GM12878 (cell line): ENCODE results near the gene C2CD4D. TPM values are rescaled to one million over a fixed set of nuclear protein-coding genes. Genes with fewer than 3 reads are reported as not detected.

Experiments
- ATAC-seq: fragments of 200-7000 bp; cut with Tn5 transposase; 3 replicates; pipeline ENCODE4 v1.9.1; 2020; ENCODE audit warnings: mild to moderate bottlenecking, moderate library complexity
- BruUV-seq: library from RNA; stranded (reverse); fragments of 400-500 nt; replicated peaks from 2 replicates; lab custom pipeline; 2021; lab: Mats Ljungman, UMichigan
- CTCF ChIA-PET: fragments of 300-600 bp; sonication (Branson Sonifier 250); formaldehyde crosslinking; extraction: SDS; loops from one replicate; lab custom pipeline; 2021; ENCODE audit warnings: inconsistent platforms; lab: Yijun Ruan, JAX
- POLR2A ChIA-PET: fragments of 350-600 bp; formaldehyde crosslinking; extraction: SDS; loops from one replicate; lab custom pipeline; 2021; ENCODE audit warnings: inconsistent platforms; lab: Charles Lee
- RAD21 ChIA-PET: fragments of 300-600 bp; sonication (Branson Sonifier 250); formaldehyde crosslinking; loops from one replicate; lab custom pipeline; 2023; ENCODE audit warnings: antibody characterized with exemption; ENCODE audit not compliant: unreplicated experiment; lab: Charles Lee
- SMC1A ChIA-PET: fragments of 300-600 bp; sonication (Branson Sonifier 250); formaldehyde crosslinking; loops from one replicate; lab custom pipeline; 2023; ENCODE audit not compliant: unreplicated experiment, uncharacterized antibody; lab: Charles Lee
- DNase-seq: peaks from one replicate; pipeline ENCODE4 v3.0.0-alpha.2; 2011; ENCODE audit warnings: low read depth, low spot score
- FAIRE-seq: peaks from 3 replicates; lab custom pipeline; 2011; peaks lifted over from hg19 to GRCh38; lab: Jason Lieb, UNC
- H2AFZ ChIP-seq: 2 replicates; pipeline ENCODE4 v1.6.0; 2011; ENCODE audit warnings: low read depth, low read length, control low read depth; ENCODE audit not compliant: control insufficient read depth
- H3K27ac ChIP-seq: 2 replicates; pipeline ENCODE4 v1.5.1; 2011; ENCODE audit warnings: control low read depth; ENCODE audit not compliant: control insufficient read depth, insufficient read depth
- H3K27me3 ChIP-seq, 2 experiments: replicated peaks in 1 of 2; 2 replicates each; pipeline versions ENCODE4 v1.6.0 to v1.6.1; 2011; ENCODE audit warnings: low read length in 1 of 2; ENCODE audit not compliant: control insufficient read depth in 2 of 2, insufficient read depth in 2 of 2
- H3K36me3 ChIP-seq, 2 experiments: 2 replicates each; pipeline ENCODE4 v1.5.1; 2011; ENCODE audit warnings: low read length in 1 of 2; ENCODE audit not compliant: control insufficient read depth in 2 of 2, insufficient read depth in 2 of 2
- H3K4me1 ChIP-seq: 2 replicates; pipeline ENCODE4 v1.6.1; 2011; ENCODE audit warnings: mild to moderate bottlenecking, low read length, moderate library complexity, mixed read lengths; ENCODE audit not compliant: control insufficient read depth, insufficient read depth
- H3K4me2 ChIP-seq: 2 replicates; pipeline ENCODE4 v1.6.0; 2011; ENCODE audit warnings: control low read depth; ENCODE audit not compliant: control insufficient read depth, insufficient read depth
- H3K4me3 ChIP-seq: fragments of 200-600 bp; sonication (generic); 2 replicates; pipeline ENCODE4 v1.5.1; 2016
- H3K79me2 ChIP-seq: 2 replicates; pipeline ENCODE4 v1.6.0; 2011; ENCODE audit warnings: low read length; ENCODE audit not compliant: control insufficient read depth, insufficient read depth
- H3K9ac ChIP-seq: 2 replicates; pipeline ENCODE4 v1.8.0; 2011; ENCODE audit warnings: low read length, control low read depth, mixed read lengths; ENCODE audit not compliant: control insufficient read depth, insufficient read depth
- H3K9me3 ChIP-seq: replicated peaks from 3 replicates; pipeline ENCODE4 v1.5.1; 2011; ENCODE audit warnings: mild to moderate bottlenecking, low read length; ENCODE audit not compliant: control insufficient read depth, insufficient read depth
- H4K20me1 ChIP-seq: 2 replicates; pipeline ENCODE4 v1.6.0; 2011; ENCODE audit not compliant: control insufficient read depth, insufficient read depth
- CTCF ChIP-seq, 3 experiments: IDR thresholded peaks in 2 of 3; conservative IDR thresholded peaks in 1 of 3; 2 replicates each; pipeline ENCODE4 v1.5.1; 2011; ENCODE audit warnings: low read depth in 3 of 3, low read length in 3 of 3, mild to moderate bottlenecking in 3 of 3, control low read depth in 2 of 3, moderate library complexity in 2 of 3, inconsistent platforms in 1 of 3, mixed read lengths in 1 of 3; ENCODE audit not compliant: control insufficient read depth in 2 of 3, insufficient read depth in 1 of 3; ENCODE audit errors: extremely low read depth in 1 of 3
- E4F1 ChIP-seq: fragments of 450-650 bp; IDR thresholded peaks from 2 replicates; pipeline ENCODE4 v1.6.1; 2018; ENCODE audit warnings: borderline replicate concordance, mild to moderate bottlenecking; ENCODE audit not compliant: partially characterized antibody
- ELK1 ChIP-seq: IDR thresholded peaks from 2 replicates; pipeline ENCODE4 v1.6.1; 2012; ENCODE audit warnings: low read depth, low read length, improper control_type of control experiment
- FOXK2 ChIP-seq: fragments of 450-650 bp; IDR thresholded peaks from 2 replicates; pipeline ENCODE4 v1.6.1; 2017; ENCODE audit warnings: mild to moderate bottlenecking, moderate library complexity
- HDAC2 ChIP-seq: fragments of 200-600 bp; sonication (generic); IDR thresholded peaks from 2 replicates; pipeline ENCODE4 v1.6.1; 2017
- MTA3 ChIP-seq: IDR thresholded peaks from 2 replicates; pipeline ENCODE4 v1.6.1; 2012; ENCODE audit warnings: low read length, inconsistent platforms, borderline replicate concordance
- MYC ChIP-seq: IDR thresholded peaks from 2 replicates; pipeline ENCODE4 v1.6.1; 2011; ENCODE audit warnings: mild to moderate bottlenecking, low read length, moderate library complexity, inconsistent platforms; ENCODE audit not compliant: insufficient read depth, insufficient replicate concordance, insufficient read length, severe bottlenecking
- NBN ChIP-seq: fragments of 450-650 bp; IDR thresholded peaks from 2 replicates; pipeline ENCODE4 v1.6.1; 2016
- NFXL1 ChIP-seq: fragments of 450-650 bp; IDR thresholded peaks from 2 replicates; pipeline ENCODE4 v1.6.1; 2017; ENCODE audit warnings: antibody characterized with exemption, mild to moderate bottlenecking, borderline replicate concordance
- STAT1 ChIP-seq: fragments of 450-650 bp; conservative IDR thresholded peaks from 2 replicates; pipeline ENCODE4 v1.6.1; 2014; ENCODE audit warnings: antibody characterized with exemption, mild to moderate bottlenecking
- SUZ12 ChIP-seq: fragments of 200-600 bp; sonication (generic); IDR thresholded peaks from one replicate; pipeline ENCODE4 v1.6.1; 2018; ENCODE audit warnings: antibody characterized with exemption, mild to moderate bottlenecking; ENCODE audit not compliant: unreplicated experiment
- ZBED1 ChIP-seq: IDR thresholded peaks from 2 replicates; pipeline ENCODE4 v1.6.1; 2016; ENCODE audit warnings: borderline replicate concordance
- ZNF274 ChIP-seq: IDR thresholded peaks from one replicate; pipeline ENCODE4 v1.8.0; 2011; ENCODE audit not compliant: insufficient read length, insufficient read depth
- ZNF384 ChIP-seq: IDR thresholded peaks from 2 replicates; pipeline ENCODE4 v1.6.1; 2012; ENCODE audit warnings: low read depth, mild to moderate bottlenecking, low read length, improper control_type of control experiment, borderline replicate concordance
- WGBS: methylation state at CpG from one replicate; pipeline ENCODE4 v1.1.6; 2016; ENCODE audit warnings: low lambda C conversion rate; ENCODE audit not compliant: insufficient replicate concordance, insufficient coverage; ENCODE audit errors: missing lambda C conversion rate; 5-methylcytosine and 5-hydroxymethylcytosine counted together
- in situ Hi-C: fragments of 300-500 bp; cut with MboI; formaldehyde crosslinking; loops from 9 replicates; pipeline ENCODE4 v1.14.3; 2018; ENCODE audit warnings: mixed read lengths
- intact Hi-C: fragments of 100-400 bp; cut with micrococcal nuclease; formaldehyde crosslinking; loops from one replicate; pipeline ENCODE4 v1.14.2; 2022; ENCODE audit not compliant: unreplicated experiment
- polyA plus RNA-seq, 11 experiments: library from polyadenylated mRNA; depleted of rRNA in 4 of 11; unstranded in 6 of 11; stranded (reverse) in 5 of 11; fragments of >200 nt; fragmentation: Nextera tagmentation in 4 of 11; fragmentation: Illumina TruSeq in 1 of 11; extraction: Ambion mirVana in 4 of 11; extraction: Trizol in 1 of 11; gene quantifications; 1 replicate in 1 of 11; 2 replicates in 10 of 11; pipeline versions ENCODE4 v1.2.1 to v1.2.3, GENCODE V29; 2011 to 2016; ENCODE audit warnings: inconsistent platforms in 2 of 11, missing spikeins in 2 of 11, low read depth in 1 of 11
- total RNA-seq, 4 experiments: library from RNA; depleted of rRNA in 3 of 4; stranded (reverse); fragments of >200 nt in 3 of 4; fragmentation: Illumina TruSeq in 1 of 4; extraction: Trizol in 1 of 4; gene quantifications; 2 replicates each; pipeline versions ENCODE4 v1.2.1 to v1.2.3, GENCODE V29; 2013 to 2021
- TF ChIP-seq, protein P1 (sequence below): fragments of 450-650 bp; IDR thresholded peaks from 2 replicates; pipeline ENCODE4 v1.6.1; 2017; ENCODE audit warnings: mild to moderate bottlenecking, low read depth, inconsistent platforms; ENCODE audit not compliant: poor library complexity, severe bottlenecking
- TF ChIP-seq, protein P2 (sequence below): fragments of 450-650 bp; IDR thresholded peaks from 2 replicates; pipeline ENCODE4 v1.6.1; 2016; ENCODE audit warnings: mild to moderate bottlenecking

Gene C2CD4D
- total and polyA plus RNA-seq, 10 of the 15 experiments (the other 5 are each of a cell fraction or from before 2014, with no cell fraction given) = 0.03 to 0.67 (median 0.13) TPM; not detected in 4

- no peak for FAIRE-seq
- intact Hi-C loops = loop anchor here (10.0 kb wide), 1 partner anchor 115 kb away; the partner anchor contains the start of gene CELF3
- TF ChIP-seq FOXK2 (no peak), ELK1 (no peak), ZNF274 (no peak), STAT1 (no peak), MYC (no peak), SUZ12 (no peak), MTA3 (no peak), HDAC2 (no peak), ZNF384 (no peak), ZBED1 (no peak), E4F1 (no peak), NBN (no peak), NFXL1 (no peak), CTCF (IDR thresholded peaks at IDR 0.05 in 2 of 3, conservative IDR thresholded peaks at IDR 0.05 in 1 of 3; ENCODE audit: control insufficient read depth in 2 of 3, extremely low read depth in 1 of 3, insufficient read depth in 1 of 3, low read depth in 3 of 3, low read length in 3 of 3) (no peak)
- TF ChIP-seq, protein P1, sequence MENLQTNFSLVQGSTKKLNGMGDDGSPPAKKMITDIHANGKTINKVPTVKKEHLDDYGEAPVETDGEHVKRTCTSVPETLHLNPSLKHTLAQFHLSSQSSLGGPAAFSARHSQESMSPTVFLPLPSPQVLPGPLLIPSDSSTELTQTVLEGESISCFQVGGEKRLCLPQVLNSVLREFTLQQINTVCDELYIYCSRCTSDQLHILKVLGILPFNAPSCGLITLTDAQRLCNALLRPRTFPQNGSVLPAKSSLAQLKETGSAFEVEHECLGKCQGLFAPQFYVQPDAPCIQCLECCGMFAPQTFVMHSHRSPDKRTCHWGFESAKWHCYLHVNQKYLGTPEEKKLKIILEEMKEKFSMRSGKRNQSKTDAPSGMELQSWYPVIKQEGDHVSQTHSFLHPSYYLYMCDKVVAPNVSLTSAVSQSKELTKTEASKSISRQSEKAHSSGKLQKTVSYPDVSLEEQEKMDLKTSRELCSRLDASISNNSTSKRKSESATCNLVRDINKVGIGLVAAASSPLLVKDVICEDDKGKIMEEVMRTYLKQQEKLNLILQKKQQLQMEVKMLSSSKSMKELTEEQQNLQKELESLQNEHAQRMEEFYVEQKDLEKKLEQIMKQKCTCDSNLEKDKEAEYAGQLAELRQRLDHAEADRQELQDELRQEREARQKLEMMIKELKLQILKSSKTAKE = no peak
- TF ChIP-seq, protein P2, sequence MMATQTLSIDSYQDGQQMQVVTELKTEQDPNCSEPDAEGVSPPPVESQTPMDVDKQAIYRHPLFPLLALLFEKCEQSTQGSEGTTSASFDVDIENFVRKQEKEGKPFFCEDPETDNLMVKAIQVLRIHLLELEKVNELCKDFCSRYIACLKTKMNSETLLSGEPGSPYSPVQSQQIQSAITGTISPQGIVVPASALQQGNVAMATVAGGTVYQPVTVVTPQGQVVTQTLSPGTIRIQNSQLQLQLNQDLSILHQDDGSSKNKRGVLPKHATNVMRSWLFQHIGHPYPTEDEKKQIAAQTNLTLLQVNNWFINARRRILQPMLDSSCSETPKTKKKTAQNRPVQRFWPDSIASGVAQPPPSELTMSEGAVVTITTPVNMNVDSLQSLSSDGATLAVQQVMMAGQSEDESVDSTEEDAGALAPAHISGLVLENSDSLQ = no peak
These were observed 9.6 kb downstream of the C2CD4D start for GRCh38 chr1:151830055-151830454.

More at GRCh38 chr1:151830055-151830454, 9.6 kb downstream of the C2CD4D start:
- ChIA-PET CTCF (interaction anchor here (1.0 to 1.9 kb wide), 2 partner anchors 10 to 295 kb away, joined by 4 to 6 read pairs; partner anchors contain the start of gene C2CD4D), SMC1A (no interaction called here), POLR2A (interaction anchor here (0.7 kb wide), 1 partner anchor 66 kb away, joined by 4 read pairs; the partner anchor contains the start of gene MRPL9), RAD21 (no interaction called here)
- Histone ChIP-seq H4K20me1 (no peaks in the 10 kb centered on the region), H3K9ac (no peak overlapping the region), H3K79me2 (no peaks in the 10 kb centered on the region), H3K27me3 (no peaks in the 10 kb centered on the region), H3K4me1 (peaks cover 5% of the 10 kb centered on the region), H3K36me3 (no peaks in the 10 kb centered on the region), H2AFZ (no peak overlapping the region), H3K27ac (no peak overlapping the region), H3K4me2 (no peak overlapping the region), H3K4me3 (no peak overlapping the region), H3K9me3 (no peaks in the 10 kb centered on the region)
- 34% methylated on average over 5 of the region's 6 CpGs for WGBS
- DNase-seq (no peak), ATAC-seq (no peak)
- BruUV-seq = no TSS peak
- in situ Hi-C loops = loop anchor here (10.0 kb wide), 2 partner anchors 385 to 535 kb away; no protein-coding TSS in a partner anchor
